MM.1S (cell line): ENCODE data around the gene PPP2R2D.
"Not testable (repeated sequence)": the region's sequence is repeated elsewhere in the genome, so short reads cannot be mapped to it uniquely, and the experiment has no call there.

ENCODE experiments used
- DNase-seq: peaks from one replicate; pipeline ENCODE4 v3.0.0-alpha.2; 2015
- H2AFZ ChIP-seq: fragments of 300-600 bp; sonication (generic); 2 replicates; pipeline ENCODE4 v1.6.0; 2016; ENCODE audit warnings: antibody characterized with exemption, low read length
- H3F3A ChIP-seq: fragments of 300-600 bp; sonication (generic); 2 replicates; pipeline ENCODE4 v1.6.1; 2016; ENCODE audit warnings: mild to moderate bottlenecking, antibody characterized with exemption, low read length, moderate library complexity, mixed read lengths; ENCODE audit not compliant: insufficient read depth
- H3K27ac ChIP-seq: fragments of 300-600 bp; sonication (generic); 2 replicates; pipeline ENCODE4 v1.5.1; 2016; ENCODE audit warnings: mild to moderate bottlenecking, low read length
- H3K27me3 ChIP-seq: fragments of 300-600 bp; sonication (generic); replicated peaks from 2 replicates; pipeline ENCODE4 v1.6.0; 2016; ENCODE audit warnings: low read length; ENCODE audit not compliant: insufficient read depth
- H3K36me3 ChIP-seq: fragments of 300-600 bp; sonication (generic); replicated peaks from 2 replicates; pipeline ENCODE4 v1.6.1; 2016; ENCODE audit warnings: mild to moderate bottlenecking, low read length, mixed read lengths; ENCODE audit not compliant: insufficient read depth
- H3K4me1 ChIP-seq: fragments of 300-600 bp; sonication (generic); 2 replicates; pipeline ENCODE4 v1.6.1; 2016; ENCODE audit warnings: low read length, mixed read lengths
- H3K4me2 ChIP-seq: fragments of 300-600 bp; sonication (generic); 2 replicates; pipeline ENCODE4 v1.6.0; 2016; ENCODE audit warnings: low read depth, low read length
- H3K4me3 ChIP-seq: fragments of 300-600 bp; sonication (generic); 2 replicates; pipeline ENCODE4 v1.5.1; 2016; ENCODE audit warnings: low read length, mixed read lengths
- H3K79me2 ChIP-seq: fragments of 300-600 bp; sonication (generic); 2 replicates; pipeline ENCODE4 v1.6.1; 2016; ENCODE audit warnings: mixed run types, low read length, mixed read lengths
- H3K9ac ChIP-seq: fragments of 300-600 bp; sonication (generic); 2 replicates; pipeline ENCODE4 v1.6.1; 2016; ENCODE audit warnings: low read length, mixed read lengths
- H3K9me2 ChIP-seq: fragments of 300-600 bp; sonication (generic); replicated peaks from 2 replicates; pipeline ENCODE4 v1.6.1; 2016; ENCODE audit warnings: mild to moderate bottlenecking, low read length, mixed read lengths; ENCODE audit not compliant: insufficient read depth
- H3K9me3 ChIP-seq: fragments of 300-600 bp; sonication (generic); replicated peaks from 2 replicates; pipeline ENCODE4 v1.6.1; 2016; ENCODE audit warnings: mild to moderate bottlenecking, low read length, mixed read lengths; ENCODE audit not compliant: insufficient read depth
- H4K20me1 ChIP-seq: fragments of 300-600 bp; sonication (generic); 2 replicates; pipeline ENCODE4 v1.6.1; 2016; ENCODE audit warnings: mild to moderate bottlenecking, low read length, moderate library complexity, mixed read lengths; ENCODE audit not compliant: insufficient read depth
- CTCF ChIP-seq: fragments of 300-600 bp; sonication (generic); IDR thresholded peaks from 2 replicates; pipeline ENCODE4 v1.5.1; 2016; ENCODE audit warnings: antibody characterized with exemption, low read length, mixed read lengths
- EZH2 ChIP-seq: fragments of 300-600 bp; sonication (generic); optimal IDR thresholded peaks from 2 replicates; pipeline ENCODE3; 2017; ENCODE audit warnings: low read depth, mild to moderate bottlenecking, antibody characterized with exemption, low read length, mixed read lengths
- EZH2phosphoT487 ChIP-seq: fragments of 300-600 bp; sonication (generic); IDR thresholded peaks from 2 replicates; pipeline ENCODE4 v1.6.1; 2018; ENCODE audit warnings: antibody characterized with exemption, low read length

PPP2R2D gene

GRCh38 chr10:131982796-131983195 lies 82.0 kb downstream of the PPP2R2D start:
- H3K4me1 ChIP-seq, result no peaks in the 10 kb centered on the region
- peaks cover 4% of the 10 kb centered on the region; the same call in 1 of the 2 replicates for H3K27me3 ChIP-seq
- no peak overlapping the region for H3K4me3 ChIP-seq
- no peak overlapping the region for H3K4me2 ChIP-seq
- no peaks in the 10 kb centered on the region for H4K20me1 ChIP-seq
- H3K27ac ChIP-seq, result no peak overlapping the region
- no peaks in the 10 kb centered on the region for H3K36me3 ChIP-seq
- H3K9me2 ChIP-seq, result no peaks in the 10 kb centered on the region
- no peaks in the 10 kb centered on the region for H3K9me3 ChIP-seq
- TF ChIP-seq EZH2, result no peak
- no peak for TF ChIP-seq EZH2phosphoT487
- TF ChIP-seq CTCF, result no peak
- no peaks in the 10 kb centered on the region for H3F3A ChIP-seq
- no peak overlapping the region for H2AFZ ChIP-seq
- DNase-seq, result no peak
- H3K9ac ChIP-seq, result no peak overlapping the region
- no peaks in the 10 kb centered on the region for H3K79me2 ChIP-seq

GRCh38 chr10:131983780-131984179 lies 83.0 kb downstream of the PPP2R2D start:
- no peak overlapping the region for H3K27ac ChIP-seq
- H3K4me2 ChIP-seq, result no peak overlapping the region

DNA sequence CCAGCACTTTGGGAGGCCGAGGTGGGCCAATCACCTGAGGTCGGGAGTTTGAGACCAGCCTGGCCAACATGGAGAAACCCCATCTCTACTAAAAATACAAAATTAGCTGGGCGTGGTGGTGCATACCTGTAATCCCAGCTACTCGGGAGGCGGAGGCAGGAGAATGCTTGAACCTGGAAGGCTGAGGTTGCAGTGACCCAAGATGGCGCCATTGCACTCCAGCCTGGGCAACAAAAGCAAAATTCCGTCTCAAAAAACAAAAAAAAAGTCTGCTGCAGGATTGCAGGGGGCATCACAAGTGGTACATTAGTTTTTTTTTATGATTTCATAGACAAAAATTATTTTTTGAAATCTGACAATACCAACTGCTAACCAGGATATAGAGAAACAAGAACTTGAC lies 86.0 kb downstream of the PPP2R2D start:
- not testable (repeated sequence) for H3K4me2 ChIP-seq, H3K9me3 ChIP-seq, H3K27ac ChIP-seq, H3K9ac ChIP-seq, H3K27me3 ChIP-seq, H3K9me2 ChIP-seq, H3K4me1 ChIP-seq, DNase-seq, H3K79me2 ChIP-seq, H2AFZ ChIP-seq, H3K36me3 ChIP-seq, H4K20me1 ChIP-seq, H3K4me3 ChIP-seq, H3F3A ChIP-seq

More at GRCh38 chr10:131983780-131984179, 83.0 kb downstream of the PPP2R2D start:
- Histone ChIP-seq H3K9ac (no peak overlapping the region), H4K20me1 (no peaks in the 10 kb centered on the region), H3K9me3 (no peaks in the 10 kb centered on the region), H3K36me3 (no peaks in the 10 kb centered on the region), H2AFZ (no peak overlapping the region), H3K4me3 (no peak overlapping the region), H3K9me2 (no peaks in the 10 kb centered on the region), H3K79me2 (no peaks in the 10 kb centered on the region), H3F3A (no peaks in the 10 kb centered on the region), H3K27me3 (peaks cover 4% of the 10 kb centered on the region; the same call in 1 of the 2 replicates), H3K4me1 (no peaks in the 10 kb centered on the region)
- TF ChIP-seq EZH2 (no peak), CTCF (no peak), EZH2phosphoT487 (no peak)
- DNase-seq, result no peak

DNA sequence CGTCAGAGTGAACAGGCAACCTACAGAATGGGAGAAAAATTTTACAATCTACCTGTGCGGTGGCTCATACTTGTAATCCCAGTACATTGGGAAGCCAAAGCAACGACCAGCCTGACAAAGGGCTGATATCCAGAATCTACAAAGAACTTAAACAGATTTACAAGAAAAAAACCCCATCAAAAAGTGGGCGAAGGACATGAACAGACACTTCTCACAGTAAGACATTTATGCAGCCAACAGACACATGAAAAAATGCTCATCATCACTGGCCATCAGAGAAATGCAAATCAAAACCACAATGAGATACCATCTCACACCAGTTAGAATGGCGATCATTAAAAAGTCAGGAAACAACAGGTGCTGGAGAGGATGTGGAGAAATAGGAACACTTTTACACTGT lies 86.5 kb downstream of the PPP2R2D start:
- H3K36me3 ChIP-seq, H3K4me2 ChIP-seq, H3K9ac ChIP-seq, H3K9me2 ChIP-seq, H3K79me2 ChIP-seq, H3K4me1 ChIP-seq, H3K9me3 ChIP-seq, H4K20me1 ChIP-seq, H3K27ac ChIP-seq, H3K4me3 ChIP-seq, H3K27me3 ChIP-seq, H2AFZ ChIP-seq, H3F3A ChIP-seq, DNase-seq: not testable (repeated sequence)

DNA sequence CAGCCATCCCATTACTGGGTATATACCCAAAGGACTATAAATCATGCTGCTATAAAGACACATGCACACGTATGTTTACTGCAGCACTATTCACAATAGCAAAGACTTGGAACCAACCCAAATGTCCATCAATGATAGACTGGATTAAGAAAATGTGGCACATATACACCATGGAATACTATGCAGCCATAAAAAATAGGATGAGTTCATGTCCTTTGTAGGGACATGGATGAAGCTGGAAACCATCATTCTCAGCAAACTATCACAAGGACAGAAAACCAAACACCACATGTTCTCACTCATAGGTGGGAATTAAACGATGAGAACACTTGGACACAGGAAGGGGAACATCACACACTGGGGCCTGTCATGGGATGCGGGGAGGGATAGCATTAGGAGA lies 87.0 kb downstream of the PPP2R2D start:
- H3K4me2 ChIP-seq, H3K9me2 ChIP-seq, DNase-seq, H3K27me3 ChIP-seq, H3K4me1 ChIP-seq, H3F3A ChIP-seq, H3K27ac ChIP-seq, H4K20me1 ChIP-seq, H3K79me2 ChIP-seq, H3K9me3 ChIP-seq, H3K9ac ChIP-seq, H3K4me3 ChIP-seq, H3K36me3 ChIP-seq, H2AFZ ChIP-seq: not testable (repeated sequence)
